GM20431 (cell line): ENCODE results near the gene RP9.

ENCODE experiments used
- in situ Hi-C: fragments of 300-500 bp; cut with MseI, MboI; formaldehyde crosslinking; loops from one replicate; pipeline ENCODE4 v1.15.0; 2020; ENCODE audit warnings: low sequenced_read_pairs; ENCODE audit not compliant: unreplicated experiment

Gene RP9, protein sequence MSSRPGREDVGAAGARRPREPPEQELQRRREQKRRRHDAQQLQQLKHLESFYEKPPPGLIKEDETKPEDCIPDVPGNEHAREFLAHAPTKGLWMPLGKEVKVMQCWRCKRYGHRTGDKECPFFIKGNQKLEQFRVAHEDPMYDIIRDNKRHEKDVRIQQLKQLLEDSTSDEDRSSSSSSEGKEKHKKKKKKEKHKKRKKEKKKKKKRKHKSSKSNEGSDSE

DNA sequence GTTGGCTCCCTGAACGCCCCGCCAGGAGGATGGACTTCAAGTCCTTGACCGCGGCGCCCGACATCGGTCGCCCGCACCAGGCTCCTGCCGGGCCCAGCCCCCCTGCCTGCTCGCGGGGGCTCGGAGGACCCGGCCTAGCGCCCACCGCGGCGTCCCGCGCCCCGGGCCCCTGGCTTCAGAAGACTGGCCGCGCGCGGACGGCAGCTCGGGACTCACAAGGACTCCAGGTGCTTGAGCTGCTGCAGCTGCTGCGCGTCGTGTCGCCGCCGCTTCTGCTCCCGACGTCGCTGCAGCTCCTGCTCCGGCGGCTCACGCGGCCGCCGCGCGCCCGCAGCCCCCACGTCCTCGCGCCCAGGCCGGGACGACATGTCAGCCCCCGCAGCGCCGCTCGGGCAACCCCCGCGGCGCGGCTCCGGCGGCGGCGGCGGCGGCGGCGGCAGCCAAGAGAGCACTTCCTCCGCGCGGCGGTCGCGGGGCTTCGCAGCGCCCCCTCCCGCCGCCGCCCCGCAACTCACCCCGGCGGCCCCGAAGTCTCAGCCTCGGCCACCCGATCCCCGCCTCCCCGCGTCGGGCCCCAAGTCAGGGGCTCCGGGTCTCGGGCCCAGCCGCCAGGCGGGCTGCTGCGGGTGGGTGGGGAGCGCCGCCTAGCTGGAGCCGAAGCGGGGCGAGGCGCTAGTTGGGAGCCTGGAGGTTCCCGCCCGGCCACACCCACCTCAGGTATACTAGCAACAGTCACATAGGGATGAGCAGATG lies at the start of gene RP9:
Gene RP9 (minus strand): TSS at position 400 of the 753 bp plus-strand sequence. CDS start 32 bp downstream, at position 368.
- in situ Hi-C loops: no loop called here

- in situ Hi-C loops: no loop called here
Observed at GRCh38 chr7:33157781-33158180, 48.6 kb upstream of the RP9 start.

DNA sequence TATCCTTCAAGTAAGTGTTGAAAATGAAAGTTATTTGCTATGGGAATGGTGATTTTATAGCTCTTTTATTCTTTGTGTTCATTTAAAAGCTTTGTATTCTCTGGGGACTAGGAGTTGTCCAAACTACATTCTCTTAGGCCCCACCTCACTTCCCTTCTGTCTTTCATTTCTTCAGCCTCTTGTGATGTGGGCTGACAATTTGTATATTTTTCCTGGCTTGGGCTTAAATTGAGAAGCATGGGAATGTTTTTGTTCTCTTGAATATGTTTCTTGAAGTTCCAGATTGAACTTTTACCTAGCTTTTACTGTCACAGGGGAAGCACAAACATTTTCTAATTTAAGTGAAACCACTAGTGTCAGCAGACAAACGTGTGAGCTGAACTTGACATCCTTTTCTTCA lies 48.1 kb upstream of the RP9 start:
- in situ Hi-C loops: no loop called here

- in situ Hi-C loops: no loop called here
Observed at GRCh38 chr7:33156441-33156840, 47.2 kb upstream of the RP9 start.

GRCh38 chr7:33155811-33156210 lies 46.6 kb upstream of the RP9 start:
- in situ Hi-C loops: no loop called here

- in situ Hi-C loops: no loop called here
Observed at GRCh38 chr7:33152087-33152486, 42.9 kb upstream of the RP9 start.

- in situ Hi-C loops: no loop called here
Observed at GRCh38 chr7:33145156-33145555, 36.0 kb upstream of the RP9 start.

GRCh38 chr7:33143996-33144718 lies 35.0 kb upstream of the RP9 start:
- in situ Hi-C loops: no loop called here

- in situ Hi-C loops: no loop called here
Observed at GRCh38 chr7:33142585-33142984, 33.4 kb upstream of the RP9 start.

- in situ Hi-C loops: no loop called here
Observed at GRCh38 chr7:33137103-33137502, 27.9 kb upstream of the RP9 start.

- in situ Hi-C loops: no loop called here
Observed at GRCh38 chr7:33130184-33130583, 21.0 kb upstream of the RP9 start.

- in situ Hi-C loops: no loop called here
Observed at GRCh38 chr7:33129806-33130153, 20.6 kb upstream of the RP9 start.

DNA sequence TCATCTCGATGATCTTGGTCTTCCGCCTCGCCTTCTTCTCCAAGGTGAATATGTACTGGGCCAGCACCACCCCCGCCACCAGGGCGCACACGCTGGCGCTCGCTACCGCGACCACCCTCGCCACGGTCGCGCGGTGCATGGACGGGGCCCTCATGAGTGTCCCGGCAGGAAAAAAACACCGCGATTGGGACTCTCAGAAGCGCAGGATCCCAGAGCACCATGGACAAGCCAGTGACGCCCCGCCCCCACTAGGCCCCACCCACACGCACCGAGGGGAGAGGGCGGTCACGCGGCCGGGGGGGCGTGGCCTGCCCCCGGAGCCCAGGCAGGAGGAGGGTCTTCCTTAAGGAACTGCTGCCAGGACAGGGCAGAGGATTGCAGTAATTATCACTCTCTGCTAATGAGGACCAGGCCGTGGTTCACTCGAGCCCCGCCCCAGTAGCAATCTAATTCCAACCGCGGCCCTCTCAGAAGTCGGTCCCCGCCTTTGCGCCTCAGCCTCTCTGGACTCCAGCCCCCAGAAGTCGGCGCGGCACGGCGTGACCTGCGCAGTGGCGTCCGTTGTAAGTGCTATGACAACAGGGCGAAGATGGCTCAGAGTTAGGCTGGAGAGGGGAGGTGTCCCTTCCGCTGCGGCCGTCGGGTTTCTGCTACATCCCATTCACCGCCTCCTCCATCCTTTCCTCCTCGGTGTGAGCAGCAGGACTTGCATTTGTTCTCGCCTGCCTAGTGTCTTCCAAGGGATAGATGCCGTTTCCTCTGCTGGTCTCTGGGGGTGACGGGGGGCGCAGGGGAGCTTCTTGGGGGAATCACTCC lies 20.0 kb upstream of the RP9 start, which contains the start of gene BBS9:
Gene BBS9 (plus strand): TSS at position 575 of the 816 bp plus-strand sequence. CDS start 16,689 bp downstream, outside the sequence.
- in situ Hi-C loops: no loop called here

- in situ Hi-C loops: no loop called here
Observed at GRCh38 chr7:33128631-33128989, 19.4 kb upstream of the RP9 start.

GRCh38 chr7:33127085-33127484 lies 17.9 kb upstream of the RP9 start:
- in situ Hi-C loops: no loop called here

DNA sequence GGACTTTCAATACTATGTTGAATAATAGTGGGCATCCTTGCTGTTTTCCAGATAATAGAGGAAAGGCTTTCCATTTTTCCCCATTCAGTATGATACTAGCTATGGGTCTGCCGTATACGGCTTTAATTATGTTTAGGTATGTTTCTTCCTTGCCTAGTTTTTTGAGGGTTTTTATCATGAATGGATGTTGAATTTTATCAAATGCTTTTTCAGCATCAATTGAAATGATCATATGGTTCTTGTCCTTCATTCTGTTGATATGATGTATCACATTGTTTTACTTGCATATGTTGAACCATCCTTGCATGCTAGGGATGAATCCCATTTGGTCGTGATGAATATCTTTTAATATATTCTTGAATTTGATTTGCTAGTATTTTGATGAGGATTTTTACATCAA lies 9.2 kb upstream of the RP9 start:
- in situ Hi-C loops: no loop called here

DNA sequence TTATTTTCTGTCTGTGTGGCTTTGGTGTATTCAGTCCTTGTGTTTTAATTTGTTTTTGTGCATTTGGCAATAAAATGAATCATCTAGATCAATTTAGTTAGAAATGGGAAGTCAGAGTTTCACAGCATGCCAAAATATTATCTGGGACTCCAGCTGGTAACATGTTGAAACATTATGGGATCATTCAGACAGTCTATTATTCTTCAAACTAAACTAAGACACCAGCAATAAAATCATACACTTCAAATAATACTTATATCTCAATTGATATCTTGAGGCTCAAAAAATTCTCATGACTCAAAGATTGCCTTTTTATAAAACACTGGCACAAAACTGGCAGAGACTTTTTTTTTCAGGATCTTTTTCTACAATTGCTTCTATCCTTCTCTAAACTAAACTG lies 5.8 kb upstream of the RP9 start:
- in situ Hi-C loops: no loop called here

GRCh38 chr7:33111614-33112013 lies 2.4 kb upstream of the RP9 start:
- in situ Hi-C loops: no loop called here

- in situ Hi-C loops: no loop called here
Observed at GRCh38 chr7:33109758-33110238, 594 bp upstream of the RP9 start.

DNA sequence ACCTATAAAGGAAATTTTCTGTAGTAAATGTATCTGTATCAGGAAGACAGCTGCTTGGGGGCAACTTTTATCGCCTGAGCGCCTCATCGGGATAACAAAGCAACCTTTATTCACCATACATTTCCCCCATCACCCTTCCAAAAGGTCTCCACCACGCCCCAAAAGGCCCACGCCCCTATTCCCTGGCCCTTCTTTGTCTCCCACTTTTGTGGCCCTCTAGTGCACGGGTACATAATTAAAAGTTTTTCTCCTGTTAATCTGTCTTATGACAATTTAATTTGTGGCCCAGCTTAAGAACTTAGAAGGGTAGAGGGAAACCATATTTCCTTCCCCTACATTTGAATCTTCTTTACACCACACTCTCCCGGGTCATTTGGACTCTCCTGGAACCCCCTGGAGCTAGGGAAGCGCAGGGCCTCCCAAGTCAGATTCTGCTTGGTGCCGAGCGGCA lies 625 bp downstream of the RP9 start:
- in situ Hi-C loops: no loop called here
